Chondrocyte (in vitro differentiated cells): ENCODE results near the gene UBQLN4. TPM values are rescaled to one million over a fixed set of nuclear protein-coding genes. Genes with fewer than 3 reads are reported as not detected.

ENCODE experiments used
- DNase-seq: peaks from one replicate; pipeline ENCODE4 v3.0.0; 2021; ENCODE audit warnings: mixed read lengths, low spot score
- H3K27ac Mint-ChIP-seq: one replicate; pipeline ENCODE4 v1.8.0; 2021; ENCODE audit warnings: mild to moderate bottlenecking, moderate library complexity, mixed read lengths; ENCODE audit not compliant: unreplicated experiment
- H3K27me3 Mint-ChIP-seq: 2 replicates; pipeline ENCODE4 v1.8.0; 2021; ENCODE audit warnings: low read depth, mixed read lengths
- H3K36me3 Mint-ChIP-seq: 2 replicates; pipeline ENCODE4 v1.8.0; 2021; ENCODE audit warnings: low read depth, mixed read lengths
- H3K4me1 Mint-ChIP-seq: 2 replicates; pipeline ENCODE4 v1.8.0; 2021; ENCODE audit warnings: low read depth, mild to moderate bottlenecking, mixed read lengths
- H3K4me3 Mint-ChIP-seq: one replicate; pipeline ENCODE4 v1.8.0; 2021; ENCODE audit warnings: mild to moderate bottlenecking, moderate library complexity, mixed read lengths; ENCODE audit not compliant: unreplicated experiment
- H3K9me3 Mint-ChIP-seq: 2 replicates; pipeline ENCODE4 v1.8.0; 2021; ENCODE audit warnings: low read depth, mixed read lengths
- total RNA-seq: library from RNA; stranded (reverse); gene quantifications from 3 replicates; pipeline ENCODE4 v1.2.1, GENCODE V29; 2021
- TF ChIP-seq, protein P1 (sequence below): fragments of 200-600 bp; sonication (generic); IDR thresholded peaks from 2 replicates; pipeline ENCODE4 v1.5.0; 2021; ENCODE audit warnings: antibody characterized with exemption, mild to moderate bottlenecking, moderate library complexity

Gene UBQLN4
- total RNA-seq, 1 donor from 2014 or later, result 30.2 TPM

DNA sequence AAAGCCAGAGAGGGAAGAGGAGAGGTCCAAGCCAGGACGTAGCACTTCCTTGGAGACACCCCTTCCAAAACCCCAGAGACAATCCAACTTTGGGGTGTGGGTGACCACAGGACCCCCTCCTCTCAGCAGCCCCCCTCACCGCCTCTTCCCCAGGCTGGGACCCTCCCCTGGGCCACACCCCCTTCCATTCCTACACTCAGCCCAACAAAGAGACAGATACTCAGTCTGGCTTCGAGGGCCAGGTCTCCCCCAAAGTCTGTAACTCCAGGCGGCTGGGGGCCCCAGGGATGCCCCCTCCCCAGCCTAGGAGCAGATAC lies 27.2 kb upstream of the UBQLN4 start:
- no peak for DNase-seq
- TF ChIP-seq, protein P1, sequence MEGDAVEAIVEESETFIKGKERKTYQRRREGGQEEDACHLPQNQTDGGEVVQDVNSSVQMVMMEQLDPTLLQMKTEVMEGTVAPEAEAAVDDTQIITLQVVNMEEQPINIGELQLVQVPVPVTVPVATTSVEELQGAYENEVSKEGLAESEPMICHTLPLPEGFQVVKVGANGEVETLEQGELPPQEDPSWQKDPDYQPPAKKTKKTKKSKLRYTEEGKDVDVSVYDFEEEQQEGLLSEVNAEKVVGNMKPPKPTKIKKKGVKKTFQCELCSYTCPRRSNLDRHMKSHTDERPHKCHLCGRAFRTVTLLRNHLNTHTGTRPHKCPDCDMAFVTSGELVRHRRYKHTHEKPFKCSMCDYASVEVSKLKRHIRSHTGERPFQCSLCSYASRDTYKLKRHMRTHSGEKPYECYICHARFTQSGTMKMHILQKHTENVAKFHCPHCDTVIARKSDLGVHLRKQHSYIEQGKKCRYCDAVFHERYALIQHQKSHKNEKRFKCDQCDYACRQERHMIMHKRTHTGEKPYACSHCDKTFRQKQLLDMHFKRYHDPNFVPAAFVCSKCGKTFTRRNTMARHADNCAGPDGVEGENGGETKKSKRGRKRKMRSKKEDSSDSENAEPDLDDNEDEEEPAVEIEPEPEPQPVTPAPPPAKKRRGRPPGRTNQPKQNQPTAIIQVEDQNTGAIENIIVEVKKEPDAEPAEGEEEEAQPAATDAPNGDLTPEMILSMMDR, result no peak
- H3K9me3 Mint-ChIP-seq, result no peaks in the 10 kb centered on the region
- H3K27ac Mint-ChIP-seq, result peak overlapping the region; percentile 77
- H3K4me3 Mint-ChIP-seq, result peak overlapping the region; percentile 90
- H3K4me1 Mint-ChIP-seq, result peaks cover 73% of the 10 kb centered on the region
- peaks cover 2% of the 10 kb centered on the region for H3K36me3 Mint-ChIP-seq
- no peaks in the 10 kb centered on the region for H3K27me3 Mint-ChIP-seq

DNA sequence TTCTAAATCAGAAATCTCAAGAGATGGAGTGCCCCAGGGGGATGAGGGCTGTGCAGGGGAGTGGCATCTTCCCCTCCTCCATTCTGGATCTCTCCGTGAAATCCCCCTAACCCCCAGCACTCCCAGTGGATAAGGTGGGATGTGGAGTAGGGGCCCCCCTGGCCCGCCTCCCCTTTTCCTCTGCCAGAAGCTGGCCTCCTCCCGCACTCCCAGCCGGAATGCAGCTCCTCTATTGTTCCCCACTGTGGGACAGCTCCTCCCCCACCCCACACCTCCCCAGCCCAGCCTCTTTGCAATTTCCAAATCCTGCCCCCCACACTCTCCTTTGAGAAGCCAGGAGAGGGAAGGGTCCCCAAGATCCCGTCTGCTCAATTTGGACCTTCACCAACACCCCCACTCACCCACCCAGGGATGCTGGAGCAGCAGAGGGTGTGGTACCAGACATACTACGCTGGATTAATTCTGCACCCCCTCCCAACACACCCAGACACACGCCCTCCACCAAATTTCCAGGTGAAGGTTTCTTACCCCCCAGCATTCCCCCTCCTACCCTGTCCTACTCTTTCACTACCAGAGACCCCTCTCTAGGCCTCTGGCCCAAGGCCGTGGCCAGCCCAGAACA lies 26.8 kb upstream of the UBQLN4 start:
- Mint-ChIP-seq H3K9me3 (no peaks in the 10 kb centered on the region), H3K4me3 (peak overlapping the region; percentile 90), H3K27me3 (no peaks in the 10 kb centered on the region), H3K27ac (no peak overlapping the region), H3K36me3 (peaks cover 4% of the 10 kb centered on the region), H3K4me1 (peaks cover 76% of the 10 kb centered on the region)
- DNase-seq, result no peak
- TF ChIP-seq, protein P1, result no peak

DNA sequence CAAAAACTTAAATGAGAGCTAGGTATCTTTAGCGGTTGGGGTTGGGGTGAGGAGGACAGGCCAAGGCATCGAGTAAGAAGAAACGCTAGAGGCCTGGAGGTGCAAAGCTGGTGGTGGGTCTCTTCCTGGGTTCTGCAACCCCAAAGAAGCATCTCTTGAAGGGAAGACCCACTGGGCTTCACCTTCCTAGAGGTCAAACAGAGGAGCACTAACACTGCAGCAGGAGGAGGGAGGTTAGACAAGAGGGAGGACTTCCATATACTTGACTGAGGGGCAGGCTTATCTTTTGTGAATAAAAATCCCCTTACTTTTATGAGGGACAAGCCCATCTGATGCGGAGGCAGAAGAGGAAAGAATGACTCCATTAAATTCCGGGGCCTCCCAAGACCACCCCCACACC lies 26.2 kb upstream of the UBQLN4 start:
- no peaks in the 10 kb centered on the region for H3K9me3 Mint-ChIP-seq
- TF ChIP-seq, protein P1, result no peak
- no peak overlapping the region for H3K27ac Mint-ChIP-seq
- peaks cover 73% of the 10 kb centered on the region for H3K4me1 Mint-ChIP-seq
- H3K36me3 Mint-ChIP-seq, result peaks cover 4% of the 10 kb centered on the region
- no peak for DNase-seq
- H3K4me3 Mint-ChIP-seq, result peak overlapping the region; percentile 90
- H3K27me3 Mint-ChIP-seq, result no peaks in the 10 kb centered on the region

DNA sequence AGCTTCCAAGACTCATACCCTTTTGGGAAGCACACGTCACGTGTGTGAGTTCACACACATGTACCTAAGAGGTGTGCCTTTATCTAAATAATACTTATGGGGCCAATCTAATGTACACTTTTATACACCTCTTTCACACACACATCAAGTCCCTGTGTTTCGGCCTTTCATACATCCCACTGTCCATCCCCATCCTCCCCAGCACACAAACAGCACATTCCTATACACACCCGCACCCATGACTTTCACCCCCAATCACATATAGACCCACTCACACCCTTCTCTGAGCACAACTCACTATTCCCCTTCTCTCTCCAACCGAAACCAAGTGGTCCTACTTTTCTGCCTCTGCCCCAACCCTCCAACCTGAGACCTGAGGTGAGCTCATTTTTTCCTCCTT lies 25.1 kb upstream of the UBQLN4 start:
- TF ChIP-seq, protein P1, result no peak
- Mint-ChIP-seq H3K4me3 (peak overlapping the region; percentile 19), H3K27me3 (no peaks in the 10 kb centered on the region), H3K9me3 (no peaks in the 10 kb centered on the region), H3K36me3 (peaks cover 6% of the 10 kb centered on the region), H3K4me1 (peaks cover 64% of the 10 kb centered on the region), H3K27ac (peak overlapping the region; percentile 69)
- no peak for DNase-seq

DNA sequence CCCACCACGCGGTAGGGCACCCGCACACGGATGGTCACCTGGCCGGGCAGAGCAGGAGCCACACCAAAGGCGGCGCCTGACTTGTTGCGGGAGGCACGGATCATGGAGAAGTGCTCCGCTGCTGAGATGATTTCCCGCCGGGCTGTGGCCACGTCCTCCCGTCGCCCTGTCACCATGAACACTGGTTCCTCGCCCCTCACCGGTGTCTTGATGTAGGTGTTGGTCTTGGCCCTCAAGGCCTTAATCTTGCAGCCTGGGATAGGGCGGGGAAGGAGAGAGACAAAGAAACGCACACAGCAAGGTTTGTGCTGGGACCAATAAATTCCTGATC lies 23.8 kb upstream of the UBQLN4 start:
- DNase-seq, result no peak
- Mint-ChIP-seq H3K9me3 (no peaks in the 10 kb centered on the region), H3K27me3 (no peaks in the 10 kb centered on the region), H3K36me3 (peaks cover 6% of the 10 kb centered on the region), H3K4me1 (peaks cover 56% of the 10 kb centered on the region), H3K4me3 (peak overlapping the region; percentile 9), H3K27ac (no peak overlapping the region)
- TF ChIP-seq, protein P1, result no peak
